OCI-LY7 (cell line): ENCODE data around the gene IPCEF1. TPM values are rescaled to one million over a fixed set of nuclear protein-coding genes. Genes with fewer than 3 reads are reported as not detected.
"Not testable (repeated sequence)": the region's sequence is repeated elsewhere in the genome, so short reads cannot be mapped to it uniquely, and the experiment has no call there.

Experiments
- BruUV-seq: library from RNA; stranded (reverse); fragments of 400-500 nt; replicated peaks from 2 replicates; lab custom pipeline; 2021; lab: Mats Ljungman, UMichigan
- CTCF ChIA-PET: fragments of 300-600 bp; sonication (Branson Sonifier 250); formaldehyde crosslinking; loops from one replicate; lab custom pipeline; 2022; ENCODE audit warnings: antibody characterized with exemption; ENCODE audit not compliant: unreplicated experiment; lab: Charles Lee
- POLR2A ChIA-PET: fragments of 300-600 bp; sonication (Branson Sonifier 250); formaldehyde crosslinking; loops from one replicate; lab custom pipeline; 2022; ENCODE audit warnings: antibody characterized with exemption; lab: Charles Lee
- DNase-seq: peaks from one replicate; pipeline ENCODE4 v3.0.0-alpha.2; 2015; ENCODE audit warnings: low spot score
- H2AFZ ChIP-seq: fragments of 200-600 bp; sonication (generic), shearing (Covaris generic); 2 replicates; pipeline ENCODE4 v1.6.1; 2014; ENCODE audit warnings: mild to moderate bottlenecking, antibody characterized with exemption, low read length, moderate library complexity
- H3K27ac ChIP-seq: fragments of 200-600 bp; sonication (generic); 2 replicates; pipeline ENCODE4 v1.5.1; 2014; ENCODE audit warnings: mixed run types, low read depth, mild to moderate bottlenecking, moderate library complexity, low read length, inconsistent platforms; ENCODE audit not compliant: poor library complexity, severe bottlenecking
- H3K36me3 ChIP-seq: fragments of 200-600 bp; sonication (generic); 2 replicates; pipeline ENCODE4 v1.6.1; 2014; ENCODE audit warnings: mild to moderate bottlenecking, antibody characterized with exemption, low read length, moderate library complexity, mixed read lengths; ENCODE audit not compliant: insufficient read depth
- H3K4me1 ChIP-seq: fragments of 200-600 bp; sonication (generic); 2 replicates; pipeline ENCODE4 v1.5.1; 2014; ENCODE audit warnings: mild to moderate bottlenecking, low read length; ENCODE audit not compliant: insufficient read depth, poor library complexity, severe bottlenecking
- H3K4me2 ChIP-seq: fragments of 200-600 bp; sonication (generic); 2 replicates; pipeline ENCODE4 v1.6.1; 2014; ENCODE audit warnings: mild to moderate bottlenecking, low read length
- H3K4me3 ChIP-seq: fragments of 200-600 bp; sonication (generic); 2 replicates; pipeline ENCODE4 v1.5.1; 2014; ENCODE audit warnings: mild to moderate bottlenecking, low read depth, low read length; ENCODE audit not compliant: poor library complexity, severe bottlenecking
- H3K79me2 ChIP-seq: fragments of 200-600 bp; sonication (generic); 2 replicates; pipeline ENCODE4 v1.6.1; 2016; ENCODE audit warnings: low read depth, mild to moderate bottlenecking, low read length, moderate library complexity, mixed read lengths; ENCODE audit not compliant: insufficient read depth
- H3K9me2 ChIP-seq: fragments of 200-600 bp; sonication (generic); 2 replicates; pipeline ENCODE4 v1.6.1; 2016; ENCODE audit warnings: mild to moderate bottlenecking, low read length, mixed read lengths; ENCODE audit not compliant: insufficient read depth
- H3K9me3 ChIP-seq: fragments of 200-600 bp; sonication (generic); 2 replicates; pipeline ENCODE4 v1.6.1; 2014; ENCODE audit warnings: mild to moderate bottlenecking, mixed run types, low read length, mixed read lengths
- H4K20me1 ChIP-seq: fragments of 200-600 bp; sonication (generic); 2 replicates; pipeline ENCODE4 v1.6.1; 2014; ENCODE audit warnings: mild to moderate bottlenecking, antibody characterized with exemption, low read length, moderate library complexity, mixed read lengths; ENCODE audit not compliant: insufficient read depth
- CTCF ChIP-seq: fragments of 200-600 bp; sonication (generic); conservative IDR thresholded peaks from 2 replicates; pipeline ENCODE4 v1.5.1; 2014; ENCODE audit warnings: mild to moderate bottlenecking, antibody characterized with exemption, low read length, moderate library complexity, mixed read lengths
- EZH2phosphoT487 ChIP-seq: fragments of 200-600 bp; sonication (generic); IDR thresholded peaks from 2 replicates; pipeline ENCODE4 v1.6.1; 2018; ENCODE audit warnings: low read depth, borderline replicate concordance, mild to moderate bottlenecking, mixed run types, antibody characterized with exemption, low read length, moderate library complexity, mixed read lengths
- intact Hi-C: fragments of 100-400 bp; cut with micrococcal nuclease; formaldehyde crosslinking; loops from one replicate; pipeline ENCODE4 v1.10.0; 2022; ENCODE audit not compliant: unreplicated experiment
- total RNA-seq, 2 experiments: library from RNA; depleted of rRNA in 1 of 2; stranded (reverse); fragments of >200 nt in 1 of 2; shearing (Covaris generic) in 1 of 2; gene quantifications; 2 replicates each; pipeline ENCODE4 v1.2.3, GENCODE V29; 2014 to 2022

Gene IPCEF1
- total RNA-seq, 2 experiments from 2014 or later, result not detected

- no peaks in the 10 kb centered on the region for H3K9me3 ChIP-seq
- no TSS peak for BruUV-seq
- CTCF ChIA-PET, result no interaction called here
Observed at GRCh38 chr6:154307696-154308425, 48.7 kb downstream of the IPCEF1 start.

GRCh38 chr6:154307147-154307546, 49.5 kb downstream of the IPCEF1 start:
- CTCF ChIA-PET, H3K4me3 ChIP-seq, H2AFZ ChIP-seq, H3K27ac ChIP-seq, H3K9me2 ChIP-seq, DNase-seq, H3K79me2 ChIP-seq, H3K9me3 ChIP-seq, H3K36me3 ChIP-seq, BruUV-seq, intact Hi-C loops, H3K4me2 ChIP-seq, H4K20me1 ChIP-seq, POLR2A ChIA-PET: not testable (repeated sequence)
- peaks cover 27% of the 10 kb centered on the region for H3K4me1 ChIP-seq

More at GRCh38 chr6:154307696-154308425, 48.7 kb downstream of the IPCEF1 start:
- no peaks in the 10 kb centered on the region for H4K20me1 ChIP-seq
- DNase-seq, result no peak
- intact Hi-C loops, result no loop called here
- no peaks in the 10 kb centered on the region for H3K9me2 ChIP-seq
- H3K4me2 ChIP-seq, result no peak overlapping the region
- TF ChIP-seq EZH2phosphoT487 (no peak), CTCF (no peak)
- no peak overlapping the region for H3K27ac ChIP-seq
- no peaks in the 10 kb centered on the region for H3K79me2 ChIP-seq
- H2AFZ ChIP-seq, result no peak overlapping the region
- H3K4me3 ChIP-seq, result no peak overlapping the region
- H3K4me1 ChIP-seq, result peaks cover 20% of the 10 kb centered on the region
- POLR2A ChIA-PET, result interaction anchor here (0.7 kb wide), 1 partner anchor 78 kb away, joined by 3 read pairs; no protein-coding TSS in a partner anchor
- H3K36me3 ChIP-seq, result no peaks in the 10 kb centered on the region

GRCh38 chr6:154306696-154307095, 49.9 kb downstream of the IPCEF1 start:
- H3K9me3 ChIP-seq, result no peaks in the 10 kb centered on the region
- no peaks in the 10 kb centered on the region for H3K79me2 ChIP-seq
- no peak overlapping the region for H3K4me3 ChIP-seq
- intact Hi-C loops, result no loop called here
- peaks cover 32% of the 10 kb centered on the region for H3K4me1 ChIP-seq
- H4K20me1 ChIP-seq, result no peaks in the 10 kb centered on the region
- H3K36me3 ChIP-seq, result no peaks in the 10 kb centered on the region
- H3K9me2 ChIP-seq, result no peaks in the 10 kb centered on the region
- POLR2A ChIA-PET, result no interaction called here
- H2AFZ ChIP-seq, result no peak overlapping the region; the same call in 1 of the 2 replicates
- BruUV-seq, result no TSS peak
- DNase-seq, result peak; percentile 50
- H3K4me2 ChIP-seq, result peak overlapping the region; percentile 17; the same call in 1 of the 2 replicates
- H3K27ac ChIP-seq, result peak overlapping the region; percentile 16
- TF ChIP-seq CTCF (no peak), EZH2phosphoT487 (no peak)
- CTCF ChIA-PET, result no interaction called here
